ENCODE data around the gene TDO2.

- TF ChIP-seq CTCF (IDR thresholded peaks at IDR 0.05) (no peak), POLR2A (IDR thresholded peaks at IDR 0.05) (no peak)
These were observed 16.5 kb upstream of the TDO2 start for GRCh38 chr4:155887045-155887444.

Data from right lobe of liver (tissue), 4 donors.